Mesothelial cell of epicardium (in vitro differentiated cells): ENCODE data around the gene OR6C6. TPM values are rescaled to one million over a fixed set of nuclear protein-coding genes. Genes with fewer than 3 reads are reported as not detected.

Experiments
- DNase-seq, 2 experiments: peaks; one replicate each; pipeline ENCODE4 v3.0.0; 2021; ENCODE audit warnings: low spot score in 2 of 2; ENCODE audit not compliant: unreplicated experiment in 2 of 2
- H3K27ac Mint-ChIP-seq: 2 replicates; pipeline ENCODE4 v1.8.0; 2021; ENCODE audit warnings: mixed read lengths
- H3K27me3 Mint-ChIP-seq: 2 replicates; pipeline ENCODE4 v1.8.0; 2021; ENCODE audit warnings: low read depth, mixed read lengths
- H3K36me3 Mint-ChIP-seq: 2 replicates; pipeline ENCODE4 v1.8.0; 2021; ENCODE audit warnings: mixed read lengths
- H3K4me1 Mint-ChIP-seq: 2 replicates; pipeline ENCODE4 v1.8.0; 2021; ENCODE audit warnings: mixed read lengths
- H3K4me3 Mint-ChIP-seq: 2 replicates; pipeline ENCODE4 v1.8.0; 2021; ENCODE audit warnings: mild to moderate bottlenecking, moderate library complexity, mixed read lengths
- H3K9me3 Mint-ChIP-seq: 2 replicates; pipeline ENCODE4 v1.8.0; 2021; ENCODE audit warnings: mixed read lengths
- CTCF ChIP-seq: fragments of 200-600 bp; sonication (generic); IDR thresholded peaks from one replicate; pipeline ENCODE4 v1.5.0; 2021; ENCODE audit warnings: antibody characterized with exemption; ENCODE audit not compliant: unreplicated experiment
- total RNA-seq: library from RNA; stranded (reverse); gene quantifications from 3 replicates; pipeline ENCODE4 v1.2.1, GENCODE V29; 2021

OR6C6 gene
- total RNA-seq, 1 donor from 2014 or later = not detected

- no peak for TF ChIP-seq CTCF
- Mint-ChIP-seq H3K9me3 (no peaks in the 10 kb centered on the region), H3K27ac (no peak overlapping the region), H3K4me1 (no peaks in the 10 kb centered on the region), H3K36me3 (no peaks in the 10 kb centered on the region), H3K27me3 (peaks cover 4% of the 10 kb centered on the region), H3K4me3 (no peak overlapping the region)
- no peak for DNase-seq
These were observed 6.4 kb downstream of the OR6C6 start for GRCh38 chr12:55289999-55290398.

GRCh38 chr12:55280991-55281390 lies 15.4 kb downstream of the OR6C6 start:
- Mint-ChIP-seq H3K4me3 (no peak overlapping the region), H3K27ac (no peak overlapping the region), H3K36me3 (no peaks in the 10 kb centered on the region), H3K4me1 (no peaks in the 10 kb centered on the region), H3K9me3 (peaks cover 5% of the 10 kb centered on the region), H3K27me3 (peaks cover 4% of the 10 kb centered on the region)
- TF ChIP-seq CTCF = no peak
- no peak for DNase-seq

GRCh38 chr12:55258303-55258702 lies 38.1 kb downstream of the OR6C6 start:
- Mint-ChIP-seq H3K9me3 (peaks cover 4% of the 10 kb centered on the region), H3K27me3 (peaks cover 2% of the 10 kb centered on the region), H3K36me3 (no peaks in the 10 kb centered on the region), H3K4me3 (no peak overlapping the region), H3K27ac (no peak overlapping the region), H3K4me1 (no peaks in the 10 kb centered on the region)
- TF ChIP-seq CTCF = no peak
- no peak for DNase-seq

- no peak overlapping the region for H3K27ac Mint-ChIP-seq
These were observed 39.5 kb downstream of the OR6C6 start for GRCh38 chr12:55256831-55257230.

GRCh38 chr12:55253281-55253680 lies 43.1 kb downstream of the OR6C6 start:
- TF ChIP-seq CTCF = no peak
- no peaks in the 10 kb centered on the region for H3K4me1 Mint-ChIP-seq
- H3K4me3 Mint-ChIP-seq = no peak overlapping the region
- H3K9me3 Mint-ChIP-seq = peaks cover 4% of the 10 kb centered on the region
- H3K27me3 Mint-ChIP-seq = peaks cover 2% of the 10 kb centered on the region
- H3K36me3 Mint-ChIP-seq = no peaks in the 10 kb centered on the region
- H3K27ac Mint-ChIP-seq = no peak overlapping the region
- no peak for DNase-seq

More at GRCh38 chr12:55256831-55257230, 39.5 kb downstream of the OR6C6 start:
- Mint-ChIP-seq H3K9me3 (peaks cover 4% of the 10 kb centered on the region), H3K4me3 (no peak overlapping the region), H3K4me1 (no peaks in the 10 kb centered on the region), H3K27me3 (no peaks in the 10 kb centered on the region), H3K36me3 (no peaks in the 10 kb centered on the region)
- no peak for DNase-seq
- TF ChIP-seq CTCF = no peak

GRCh38 chr12:55250944-55251343 lies 45.4 kb downstream of the OR6C6 start:
- Mint-ChIP-seq H3K27me3 (peaks cover 11% of the 10 kb centered on the region), H3K4me3 (no peak overlapping the region), H3K9me3 (no peaks in the 10 kb centered on the region), H3K36me3 (no peaks in the 10 kb centered on the region), H3K27ac (no peak overlapping the region), H3K4me1 (no peaks in the 10 kb centered on the region)
- no peak for DNase-seq
- TF ChIP-seq CTCF = no peak
